Stimulated activated CD8-positive, alpha-beta memory T cell treated with anti-CD3 and anti-CD28 coated beads, Interleukin-15, amount 100 ng/mL, for 4 hours (primary cell): ENCODE results near the gene DHRS7B.

ENCODE experiments used
- DNase-seq, 2 donors: peaks; one replicate each; pipeline ENCODE4 v3.0.0-alpha.2; 2020; ENCODE audit warnings: low read depth in 2 of 2

The DHRS7B gene

GRCh38 chr17:21152731-21153130 lies 26.0 kb downstream of the DHRS7B start:
- DNase-seq: no peak

GRCh38 chr17:21157586-21158370 lies 31.0 kb downstream of the DHRS7B start:
- no peak for DNase-seq

- no peak for DNase-seq
Observed at GRCh38 chr17:21160401-21160800, 33.6 kb downstream of the DHRS7B start.

- DNase-seq: no peak
Observed at GRCh38 chr17:21161498-21162393, 35.0 kb downstream of the DHRS7B start.

GRCh38 chr17:21162394-21162775 lies 35.6 kb downstream of the DHRS7B start:
- DNase-seq: no peak

GRCh38 chr17:21163101-21163500 lies 36.3 kb downstream of the DHRS7B start:
- DNase-seq: no peak

- DNase-seq: no peak
Observed at GRCh38 chr17:21164216-21164615, 37.5 kb downstream of the DHRS7B start.

GRCh38 chr17:21164620-21165019 lies 37.9 kb downstream of the DHRS7B start:
- DNase-seq: no peak

GRCh38 chr17:21165922-21166594 lies 39.3 kb downstream of the DHRS7B start:
- no peak for DNase-seq

- no peak for DNase-seq
Observed at GRCh38 chr17:21166595-21167210, 39.9 kb downstream of the DHRS7B start.

- DNase-seq: no peak
Observed at GRCh38 chr17:21167303-21167702, 40.5 kb downstream of the DHRS7B start.

- no peak for DNase-seq
Observed at GRCh38 chr17:21168555-21168865, 41.7 kb downstream of the DHRS7B start.

GRCh38 chr17:21169496-21169895 lies 42.7 kb downstream of the DHRS7B start:
- DNase-seq: no peak

GRCh38 chr17:21170809-21171208 lies 44.0 kb downstream of the DHRS7B start:
- no peak for DNase-seq

- no peak for DNase-seq
Observed at GRCh38 chr17:21171309-21171922, 44.7 kb downstream of the DHRS7B start.

- no peak for DNase-seq
Observed at GRCh38 chr17:21171970-21172510, 45.3 kb downstream of the DHRS7B start.

GRCh38 chr17:21172846-21173245 lies 46.1 kb downstream of the DHRS7B start:
- DNase-seq: no peak

GRCh38 chr17:21173543-21173942 lies 46.8 kb downstream of the DHRS7B start:
- no peak for DNase-seq

- no peak for DNase-seq
Observed at GRCh38 chr17:21174186-21174585, 47.4 kb downstream of the DHRS7B start.

- DNase-seq: no peak
Observed at GRCh38 chr17:21174713-21175112, 47.9 kb downstream of the DHRS7B start.

GRCh38 chr17:21176773-21177395 lies 50.1 kb downstream of the DHRS7B start:
- DNase-seq: no peak
